Ascending aorta (tissue), 2 donors: ENCODE data around the gene KCNK1. TPM values are rescaled to one million over a fixed set of nuclear protein-coding genes. Genes with fewer than 3 reads are reported as not detected.

Experiments used
- DNase-seq, 2 donors: peaks; one replicate each; pipeline ENCODE4 v3.0.0-alpha.2; 2019; ENCODE audit warnings: low spot score in 2 of 2
- H3K27ac ChIP-seq, 2 donors: fragments of 200-600 bp; sonication (generic); one replicate each; pipeline ENCODE4 v1.5.1; 2016 to 2017; ENCODE audit warnings: mild to moderate bottlenecking in 1 of 2
- H3K27me3 ChIP-seq: fragments of 200-600 bp; sonication (generic); one replicate; pipeline ENCODE4 v1.5.1; 2017
- H3K36me3 ChIP-seq, 2 donors: fragments of 200-600 bp; sonication (generic); one replicate each; pipeline ENCODE4 v1.5.1; 2016
- H3K4me1 ChIP-seq, 2 donors: fragments of 200-600 bp; sonication (generic); one replicate each; pipeline ENCODE4 v1.5.1; 2016 to 2017; ENCODE audit warnings: mild to moderate bottlenecking in 1 of 2
- H3K4me3 ChIP-seq, 2 donors: fragments of 200-600 bp; sonication (generic); one replicate each; pipeline ENCODE4 v1.5.1; 2016 to 2017; ENCODE audit warnings: mild to moderate bottlenecking in 1 of 2
- H3K9me3 ChIP-seq, 2 donors: fragments of 200-600 bp; sonication (generic); one replicate each; pipeline ENCODE4 v1.5.1; 2016
- CTCF ChIP-seq, 3 experiments: fragments of 200-600 bp in 2 of 3; fragments of 450-650 bp in 1 of 3; sonication (generic) in 2 of 3; IDR thresholded peaks; one replicate each; pipeline ENCODE4 v1.5.1; 2016 to 2019; ENCODE audit warnings: antibody characterized with exemption in 3 of 3, mild to moderate bottlenecking in 1 of 3, moderate library complexity in 1 of 3
- intact Hi-C: fragments of 100-400 bp; cut with DNase I; formaldehyde crosslinking; loops from one replicate; pipeline ENCODE4 v1.15.1; 2023
- total RNA-seq: library from RNA; depleted of rRNA; stranded (reverse); fragments of >200 nt; gene quantifications from one replicate; pipeline ENCODE4 v1.1.0, GENCODE V29; 2016

Gene KCNK1
- total RNA-seq, 1 donor from 2014 or later, result 1.4 TPM

DNA sequence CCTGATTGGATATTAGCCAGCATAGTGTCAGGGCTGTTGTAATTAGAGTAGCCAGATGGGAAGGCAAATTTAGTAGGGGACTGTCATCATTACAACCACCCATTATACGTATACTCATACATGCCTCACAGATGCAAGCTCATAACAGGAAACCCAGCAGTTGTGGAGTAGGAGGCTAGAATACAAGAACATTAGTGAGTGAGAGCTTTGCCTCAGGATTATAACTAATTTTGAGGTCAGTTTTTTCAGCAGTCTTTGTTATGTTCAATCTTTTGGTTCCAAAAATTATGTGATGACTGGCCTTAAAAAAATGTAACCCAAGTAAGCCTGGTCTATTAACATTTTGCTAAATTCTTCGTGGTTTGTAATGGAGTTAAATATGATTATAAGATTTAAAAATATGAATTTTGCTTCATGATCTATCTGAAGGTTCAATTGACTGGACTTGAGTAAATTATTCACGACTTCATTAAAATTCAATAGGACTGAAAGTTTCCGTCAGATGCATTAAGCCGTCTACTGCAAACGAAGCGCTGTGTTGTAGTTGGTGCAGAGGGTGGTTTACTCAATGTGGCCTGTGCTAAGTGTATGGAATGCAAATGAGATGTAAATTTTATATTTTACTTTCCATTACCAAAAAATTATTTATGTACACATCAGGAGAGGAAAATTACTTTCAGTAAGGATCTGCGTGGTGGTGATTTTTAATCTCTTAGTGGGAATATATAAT, 48.8 kb downstream of the KCNK1 start:
- Histone ChIP-seq H3K36me3 (no peaks in the 10 kb centered on the region), H3K27me3 (no peaks in the 10 kb centered on the region), H3K4me3 (no peak overlapping the region), H3K4me1 (peaks cover 0 to 14% of the 10 kb centered on the region in 2 donors), H3K9me3 (no peaks in the 10 kb centered on the region), H3K27ac (no peak overlapping the region)
- no peak for DNase-seq
- TF ChIP-seq CTCF (IDR thresholded peaks at IDR 0.05), result no peak
- intact Hi-C loops, result loop anchor here (2.0 kb wide), 1 partner anchor 48 kb away; the partner anchor contains the start of gene KCNK1

GRCh38 chr1:233664253-233664652, 50.3 kb downstream of the KCNK1 start:
- Histone ChIP-seq H3K27ac (peak overlapping the region; percentile 33 to 50), H3K4me3 (no peak overlapping the region), H3K27me3 (no peaks in the 10 kb centered on the region), H3K36me3 (no peaks in the 10 kb centered on the region), H3K9me3 (no peaks in the 10 kb centered on the region), H3K4me1 (peaks cover 0 to 14% of the 10 kb centered on the region in 2 donors)
- intact Hi-C loops, result no loop called here
- TF ChIP-seq CTCF (IDR thresholded peaks at IDR 0.05), result no peak
- DNase-seq, result no peak

GRCh38 chr1:233664804-233665574, 51.1 kb downstream of the KCNK1 start:
- no peaks in the 10 kb centered on the region for H3K27me3 ChIP-seq
- DNase-seq, result no peak
- H3K4me3 ChIP-seq, result no peak overlapping the region
- no peak overlapping the region for H3K27ac ChIP-seq
- no peak for TF ChIP-seq CTCF (IDR thresholded peaks at IDR 0.05)
- intact Hi-C loops, result loop anchor here (5.0 kb wide), 1 partner anchor 42 kb away; no protein-coding TSS in a partner anchor
- peaks cover 0 to 14% of the 10 kb centered on the region in 2 donors for H3K4me1 ChIP-seq
- H3K9me3 ChIP-seq, result no peaks in the 10 kb centered on the region
- H3K36me3 ChIP-seq, result no peaks in the 10 kb centered on the region

GRCh38 chr1:233665575-233666270, 51.8 kb downstream of the KCNK1 start:
- no peak for DNase-seq
- H3K27me3 ChIP-seq, result no peaks in the 10 kb centered on the region
- no peaks in the 10 kb centered on the region for H3K36me3 ChIP-seq
- peaks cover 0 to 14% of the 10 kb centered on the region in 2 donors for H3K4me1 ChIP-seq
- TF ChIP-seq CTCF (IDR thresholded peaks at IDR 0.05), result no peak
- intact Hi-C loops, result loop anchor here (5.0 kb wide), 1 partner anchor 42 kb away; no protein-coding TSS in a partner anchor
- no peaks in the 10 kb centered on the region for H3K9me3 ChIP-seq
- H3K27ac ChIP-seq, result no peak overlapping the region
- H3K4me3 ChIP-seq, result no peak overlapping the region

GRCh38 chr1:233667741-233668140, 53.8 kb downstream of the KCNK1 start:
- Histone ChIP-seq H3K4me1 (peaks cover 0 to 14% of the 10 kb centered on the region in 2 donors), H3K36me3 (no peaks in the 10 kb centered on the region), H3K9me3 (no peaks in the 10 kb centered on the region), H3K27me3 (no peaks in the 10 kb centered on the region), H3K4me3 (no peak overlapping the region), H3K27ac (no peak overlapping the region)
- intact Hi-C loops, result loop anchor here (5.0 kb wide), 1 partner anchor 40 kb away; no protein-coding TSS in a partner anchor
- TF ChIP-seq CTCF (IDR thresholded peaks at IDR 0.05), result no peak
- DNase-seq, result no peak
